Measurements from ENCODE around the gene PPP2R3A.

The PPP2R3A gene

DNA sequence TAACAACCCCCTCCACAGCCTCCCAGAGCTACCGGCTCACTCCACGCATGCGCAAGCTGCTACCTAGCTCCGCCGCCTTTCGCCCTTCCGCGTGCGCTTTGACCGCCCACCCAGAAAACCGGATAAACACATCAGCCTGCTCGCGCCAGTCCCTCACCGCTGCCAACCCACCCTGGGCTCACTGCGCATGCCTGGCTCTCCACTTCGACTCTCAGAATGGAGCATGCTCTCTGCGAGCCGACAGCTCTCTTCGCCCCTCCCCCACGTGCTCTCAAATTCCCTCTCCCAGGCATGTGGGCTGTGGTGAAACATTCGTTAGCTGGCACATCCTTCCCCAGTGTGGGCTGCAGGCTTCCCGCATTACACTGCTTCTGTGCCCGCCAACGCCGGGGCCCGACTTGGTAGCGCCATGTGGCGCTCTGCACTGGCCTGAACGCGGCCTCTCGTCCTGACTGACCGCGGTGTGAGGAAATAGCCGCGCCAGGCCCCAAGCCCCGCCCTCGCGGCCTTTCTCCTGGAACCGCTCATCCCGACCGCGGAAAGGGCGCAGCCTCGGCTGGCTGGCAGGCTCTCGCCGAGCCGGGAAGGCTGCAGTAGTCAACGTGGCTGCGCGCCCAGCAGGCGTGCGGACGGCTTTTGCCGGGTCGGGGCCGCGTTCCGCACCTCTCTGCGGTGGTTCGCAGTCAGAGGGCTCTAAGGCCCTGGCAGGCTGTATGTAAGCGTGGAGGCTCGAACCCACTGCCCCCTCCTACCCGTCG is 231.1 kb downstream of the PPP2R3A start:
- TF ChIP-seq ZBTB7A (IDR thresholded peaks at IDR 0.05; ENCODE audit: low read depth) (no peak; the same call in 1 of the 2 replicates), TCF12 (IDR thresholded peaks at IDR 0.05; ENCODE audit: low read depth) (no peak), TAF1 (IDR thresholded peaks at IDR 0.05; ENCODE audit: low read depth) (peak; percentile 78), CREB1 (IDR thresholded peaks at IDR 0.05; ENCODE audit: low read depth) (no peak), CEBPB (IDR thresholded peaks at IDR 0.05) (no peak), YY1 (IDR thresholded peaks at IDR 0.05; ENCODE audit: low read depth) (peak; percentile 44), RAD21 (IDR thresholded peaks at IDR 0.05; ENCODE audit: low read depth) (no peak; the same call in 1 of the 2 replicates), FOXM1 (IDR thresholded peaks at IDR 0.05; ENCODE audit: borderline replicate concordance, low read depth) (no peak), NFIC (IDR thresholded peaks at IDR 0.05) (peak; percentile 26; the same call in 1 of the 2 replicates), TEAD4 (IDR thresholded peaks at IDR 0.05) (0 out of 2 replicates have a peak, but pooled peaks have one; percentile 58), EP300 (IDR thresholded peaks at IDR 0.05; ENCODE audit: borderline replicate concordance) (0 out of 2 replicates have a peak, but pooled peaks have one; percentile 7), EGR1 (IDR thresholded peaks at IDR 0.05) (peak; percentile 40; the same call in 1 of the 2 replicates)
- TF ChIP-seq, protein P1, sequence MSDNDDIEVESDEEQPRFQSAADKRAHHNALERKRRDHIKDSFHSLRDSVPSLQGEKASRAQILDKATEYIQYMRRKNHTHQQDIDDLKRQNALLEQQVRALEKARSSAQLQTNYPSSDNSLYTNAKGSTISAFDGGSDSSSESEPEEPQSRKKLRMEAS (IDR thresholded peaks at IDR 0.05), result peak; percentile 99
- TF ChIP-seq, protein P2, sequence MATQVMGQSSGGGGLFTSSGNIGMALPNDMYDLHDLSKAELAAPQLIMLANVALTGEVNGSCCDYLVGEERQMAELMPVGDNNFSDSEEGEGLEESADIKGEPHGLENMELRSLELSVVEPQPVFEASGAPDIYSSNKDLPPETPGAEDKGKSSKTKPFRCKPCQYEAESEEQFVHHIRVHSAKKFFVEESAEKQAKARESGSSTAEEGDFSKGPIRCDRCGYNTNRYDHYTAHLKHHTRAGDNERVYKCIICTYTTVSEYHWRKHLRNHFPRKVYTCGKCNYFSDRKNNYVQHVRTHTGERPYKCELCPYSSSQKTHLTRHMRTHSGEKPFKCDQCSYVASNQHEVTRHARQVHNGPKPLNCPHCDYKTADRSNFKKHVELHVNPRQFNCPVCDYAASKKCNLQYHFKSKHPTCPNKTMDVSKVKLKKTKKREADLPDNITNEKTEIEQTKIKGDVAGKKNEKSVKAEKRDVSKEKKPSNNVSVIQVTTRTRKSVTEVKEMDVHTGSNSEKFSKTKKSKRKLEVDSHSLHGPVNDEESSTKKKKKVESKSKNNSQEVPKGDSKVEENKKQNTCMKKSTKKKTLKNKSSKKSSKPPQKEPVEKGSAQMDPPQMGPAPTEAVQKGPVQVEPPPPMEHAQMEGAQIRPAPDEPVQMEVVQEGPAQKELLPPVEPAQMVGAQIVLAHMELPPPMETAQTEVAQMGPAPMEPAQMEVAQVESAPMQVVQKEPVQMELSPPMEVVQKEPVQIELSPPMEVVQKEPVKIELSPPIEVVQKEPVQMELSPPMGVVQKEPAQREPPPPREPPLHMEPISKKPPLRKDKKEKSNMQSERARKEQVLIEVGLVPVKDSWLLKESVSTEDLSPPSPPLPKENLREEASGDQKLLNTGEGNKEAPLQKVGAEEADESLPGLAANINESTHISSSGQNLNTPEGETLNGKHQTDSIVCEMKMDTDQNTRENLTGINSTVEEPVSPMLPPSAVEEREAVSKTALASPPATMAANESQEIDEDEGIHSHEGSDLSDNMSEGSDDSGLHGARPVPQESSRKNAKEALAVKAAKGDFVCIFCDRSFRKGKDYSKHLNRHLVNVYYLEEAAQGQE (IDR thresholded peaks at IDR 0.05; ENCODE audit: low read depth), result no peak
- TF ChIP-seq, protein P3, sequence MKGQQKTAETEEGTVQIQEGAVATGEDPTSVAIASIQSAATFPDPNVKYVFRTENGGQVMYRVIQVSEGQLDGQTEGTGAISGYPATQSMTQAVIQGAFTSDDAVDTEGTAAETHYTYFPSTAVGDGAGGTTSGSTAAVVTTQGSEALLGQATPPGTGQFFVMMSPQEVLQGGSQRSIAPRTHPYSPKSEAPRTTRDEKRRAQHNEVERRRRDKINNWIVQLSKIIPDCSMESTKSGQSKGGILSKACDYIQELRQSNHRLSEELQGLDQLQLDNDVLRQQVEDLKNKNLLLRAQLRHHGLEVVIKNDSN (IDR thresholded peaks at IDR 0.05), result peak; percentile 73

DNA sequence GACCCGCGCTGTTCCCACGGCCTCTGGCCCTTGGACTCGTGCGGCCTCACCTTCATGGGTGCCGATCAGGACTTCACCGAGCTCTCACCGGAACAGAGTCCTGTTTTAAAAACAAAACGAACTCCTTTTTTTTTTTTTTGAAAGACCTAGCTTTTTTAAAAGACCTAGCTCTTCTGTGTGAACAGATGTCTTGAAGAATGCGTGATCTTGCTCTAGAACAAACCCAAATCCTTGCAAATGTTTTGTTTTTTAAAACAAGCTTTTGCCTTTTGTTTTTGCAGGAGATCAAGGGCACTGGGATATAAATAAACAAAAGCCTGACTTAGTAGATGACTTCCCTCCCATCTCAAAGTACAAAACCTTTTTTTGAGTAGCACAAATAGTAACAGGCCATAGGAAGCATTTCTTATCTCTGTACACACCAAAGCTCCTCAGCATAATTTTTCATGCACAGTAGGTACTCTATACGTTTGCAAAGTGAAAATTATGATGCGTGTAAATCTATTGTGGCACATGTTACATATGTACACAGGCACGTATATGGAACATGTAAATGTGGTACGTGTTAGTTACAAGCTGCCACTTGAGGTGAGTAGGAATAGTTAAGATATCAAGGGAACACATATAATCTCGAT is 231.7 kb downstream of the PPP2R3A start:
- TF ChIP-seq, protein P2 (IDR thresholded peaks at IDR 0.05; ENCODE audit: low read depth), result no peak
- TF ChIP-seq, protein P3 (IDR thresholded peaks at IDR 0.05), result no peak
- TF ChIP-seq, protein P1 (IDR thresholded peaks at IDR 0.05), result no peak

All from Ishikawa (cell line).